GM12892 (cell line): ENCODE results near the gene CHST15.

Source experiments
- POLR2A ChIP-seq: IDR thresholded peaks from 2 replicates; pipeline ENCODE4 v1.6.1; 2011; ENCODE audit warnings: low read depth, low read length, control low read depth
- POLR2AphosphoS5 ChIP-seq: IDR thresholded peaks from 2 replicates; pipeline ENCODE4 v1.6.1; 2011; ENCODE audit warnings: low read depth, low read length, control low read depth

GRCh38 chr10:124053971-124054370, 39.4 kb downstream of the CHST15 start:
- TF ChIP-seq POLR2A: no peak
- no peak for TF ChIP-seq POLR2AphosphoS5
